NT2/D1 (cell line): Measurements from ENCODE around the gene CACNA2D3.

Experiments used
- SUZ12 ChIP-seq: IDR thresholded peaks from 2 replicates; pipeline ENCODE4 v1.6.1; 2011; ENCODE audit not compliant: insufficient read length, insufficient read depth; ENCODE audit errors: extremely low read depth
- YY1 ChIP-seq: IDR thresholded peaks from 2 replicates; pipeline ENCODE4 v1.6.1; 2011; ENCODE audit not compliant: insufficient read length, insufficient read depth
- ZNF274 ChIP-seq: IDR thresholded peaks from 2 replicates; pipeline ENCODE4 v1.6.1; 2011; ENCODE audit warnings: mild to moderate bottlenecking, low read depth, low read length

GRCh38 chr3:54866251-54866650, 743.9 kb downstream of the CACNA2D3 start:
- TF ChIP-seq SUZ12 (no peak), YY1 (no peak), ZNF274 (no peak)
